ENCODE results near the gene SUN1. TPM values are rescaled to one million over a fixed set of nuclear protein-coding genes. Genes with fewer than 3 reads are reported as not detected.

SUN1 gene
- total RNA-seq, 1 experiment from 2014 or later, result 39.6 TPM

- H4K20me1 ChIP-seq (ENCODE audit: insufficient read depth, low read depth, low read length), result 0 out of 2 replicates have a peak, but pooled peaks cover 3% of the 10 kb centered on the region
These were observed 2.7 kb downstream of the SUN1 start for GRCh38 chr7:835021-835420.

GRCh38 chr7:835485-836401 is 3.5 kb downstream of the SUN1 start:
- H4K20me1 ChIP-seq (ENCODE audit: insufficient read depth, low read depth, low read length), result no peaks in the 10 kb centered on the region
- H3K9ac ChIP-seq (ENCODE audit: low read length), result peak overlapping the region; percentile 57
- DNase-seq, result peak; percentile 53
- peak overlapping the region; percentile 43 for H3K4me2 ChIP-seq (ENCODE audit: low read depth, low read length, poor library complexity, severe bottlenecking)
- H3K9me2 ChIP-seq (replicated peaks; ENCODE audit: insufficient read depth, low read length), result no peaks in the 10 kb centered on the region
- H3K27me3 ChIP-seq (ENCODE audit: low read length), result no peaks in the 10 kb centered on the region
- H2AFZ ChIP-seq (ENCODE audit: low read length), result no peak overlapping the region
- H3K4me3 ChIP-seq (ENCODE audit: low read length), result peak overlapping the region; percentile 42; the same call in 1 of the 2 replicates
- peaks cover 25% of the 10 kb centered on the region for H3K4me1 ChIP-seq (ENCODE audit: low read length)
- H3K36me3 ChIP-seq (ENCODE audit: insufficient read depth, low read length), result peaks cover 3% of the 10 kb centered on the region; the same call in 1 of the 2 replicates
- H3K79me2 ChIP-seq (ENCODE audit: low read length), result peaks cover 62% of the 10 kb centered on the region
- no peaks in the 10 kb centered on the region for H3K9me3 ChIP-seq (ENCODE audit: low read length)
- H3K27ac ChIP-seq (ENCODE audit: low read length), result no peak overlapping the region

More at GRCh38 chr7:835021-835420, 2.7 kb downstream of the SUN1 start:
- Histone ChIP-seq H3K36me3 (ENCODE audit: insufficient read depth, low read length) (peaks cover 2% of the 10 kb centered on the region; the same call in 1 of the 2 replicates), H3K9me3 (ENCODE audit: low read length) (no peaks in the 10 kb centered on the region), H3K27me3 (ENCODE audit: low read length) (no peaks in the 10 kb centered on the region), H3K9me2 (replicated peaks; ENCODE audit: insufficient read depth, low read length) (no peaks in the 10 kb centered on the region), H3K27ac (ENCODE audit: low read length) (no peak overlapping the region), H3K79me2 (ENCODE audit: low read length) (peaks cover 70% of the 10 kb centered on the region), H3K9ac (ENCODE audit: low read length) (no peak overlapping the region; the same call in 1 of the 2 replicates), H3K4me3 (ENCODE audit: low read length) (no peak overlapping the region), H2AFZ (ENCODE audit: low read length) (no peak overlapping the region), H3K4me2 (ENCODE audit: low read depth, low read length, poor library complexity, severe bottlenecking) (peak overlapping the region; percentile 43), H3K4me1 (ENCODE audit: low read length) (peaks cover 30% of the 10 kb centered on the region)
- DNase-seq, result no peak

- Histone ChIP-seq H4K20me1 (ENCODE audit: insufficient read depth, low read depth, low read length) (no peaks in the 10 kb centered on the region), H3K9me2 (replicated peaks; ENCODE audit: insufficient read depth, low read length) (no peaks in the 10 kb centered on the region), H3K4me3 (ENCODE audit: low read length) (no peak overlapping the region; the same call in 1 of the 2 replicates), H3K9me3 (ENCODE audit: low read length) (no peaks in the 10 kb centered on the region), H3K36me3 (ENCODE audit: insufficient read depth, low read length) (peaks cover 3% of the 10 kb centered on the region; the same call in 1 of the 2 replicates), H3K4me1 (ENCODE audit: low read length) (peaks cover 19% of the 10 kb centered on the region), H3K9ac (ENCODE audit: low read length) (no peak overlapping the region; the same call in 1 of the 2 replicates), H3K79me2 (ENCODE audit: low read length) (peaks cover 58% of the 10 kb centered on the region), H3K27me3 (ENCODE audit: low read length) (no peaks in the 10 kb centered on the region), H3K4me2 (ENCODE audit: low read depth, low read length, poor library complexity, severe bottlenecking) (no peak overlapping the region), H2AFZ (ENCODE audit: low read length) (no peak overlapping the region), H3K27ac (ENCODE audit: low read length) (no peak overlapping the region)
- no peak for DNase-seq
These were observed 4.2 kb downstream of the SUN1 start for GRCh38 chr7:836429-836828.

- H3K27me3 ChIP-seq (ENCODE audit: low read length), result no peaks in the 10 kb centered on the region
These were observed 4.7 kb downstream of the SUN1 start for GRCh38 chr7:837001-837400.

GRCh38 chr7:840001-840600 is 7.8 kb downstream of the SUN1 start:
- H3K36me3 ChIP-seq (ENCODE audit: insufficient read depth, low read length), result peaks cover 3% of the 10 kb centered on the region
- H3K27me3 ChIP-seq (ENCODE audit: low read length), result no peaks in the 10 kb centered on the region
- H4K20me1 ChIP-seq (ENCODE audit: insufficient read depth, low read depth, low read length), result no peaks in the 10 kb centered on the region
- peaks cover 12% of the 10 kb centered on the region for H3K4me1 ChIP-seq (ENCODE audit: low read length)
- H3K9me3 ChIP-seq (ENCODE audit: low read length), result no peaks in the 10 kb centered on the region
- H2AFZ ChIP-seq (ENCODE audit: low read length), result no peak overlapping the region
- H3K27ac ChIP-seq (ENCODE audit: low read length), result no peak overlapping the region
- H3K4me2 ChIP-seq (ENCODE audit: low read depth, low read length, poor library complexity, severe bottlenecking), result no peak overlapping the region
- H3K9me2 ChIP-seq (replicated peaks; ENCODE audit: insufficient read depth, low read length), result no peaks in the 10 kb centered on the region
- peaks cover 28% of the 10 kb centered on the region for H3K79me2 ChIP-seq (ENCODE audit: low read length)
- no peak for DNase-seq
- H3K4me3 ChIP-seq (ENCODE audit: low read length), result no peak overlapping the region
- no peak overlapping the region for H3K9ac ChIP-seq (ENCODE audit: low read length)

More at GRCh38 chr7:837001-837400, 4.7 kb downstream of the SUN1 start:
- H3K36me3 ChIP-seq (ENCODE audit: insufficient read depth, low read length), result peaks cover 3% of the 10 kb centered on the region; the same call in 1 of the 2 replicates
- H3K9me3 ChIP-seq (ENCODE audit: low read length), result no peaks in the 10 kb centered on the region
- no peak overlapping the region for H3K4me3 ChIP-seq (ENCODE audit: low read length)
- H2AFZ ChIP-seq (ENCODE audit: low read length), result no peak overlapping the region
- H3K4me2 ChIP-seq (ENCODE audit: low read depth, low read length, poor library complexity, severe bottlenecking), result no peak overlapping the region
- H3K9me2 ChIP-seq (replicated peaks; ENCODE audit: insufficient read depth, low read length), result no peaks in the 10 kb centered on the region
- no peaks in the 10 kb centered on the region for H4K20me1 ChIP-seq (ENCODE audit: insufficient read depth, low read depth, low read length)
- peaks cover 52% of the 10 kb centered on the region for H3K79me2 ChIP-seq (ENCODE audit: low read length)
- DNase-seq, result no peak
- H3K27ac ChIP-seq (ENCODE audit: low read length), result no peak overlapping the region
- H3K4me1 ChIP-seq (ENCODE audit: low read length), result peaks cover 13% of the 10 kb centered on the region
- no peak overlapping the region for H3K9ac ChIP-seq (ENCODE audit: low read length)

- Histone ChIP-seq H3K4me3 (ENCODE audit: low read length) (no peak overlapping the region), H4K20me1 (ENCODE audit: insufficient read depth, low read depth, low read length) (no peaks in the 10 kb centered on the region), H2AFZ (ENCODE audit: low read length) (no peak overlapping the region), H3K4me1 (ENCODE audit: low read length) (no peaks in the 10 kb centered on the region), H3K4me2 (ENCODE audit: low read depth, low read length, poor library complexity, severe bottlenecking) (no peak overlapping the region), H3K9me3 (ENCODE audit: low read length) (no peaks in the 10 kb centered on the region), H3K9ac (ENCODE audit: low read length) (no peak overlapping the region), H3K27ac (ENCODE audit: low read length) (no peak overlapping the region), H3K79me2 (ENCODE audit: low read length) (peaks cover 13% of the 10 kb centered on the region), H3K36me3 (ENCODE audit: insufficient read depth, low read length) (peaks cover 3% of the 10 kb centered on the region), H3K9me2 (replicated peaks; ENCODE audit: insufficient read depth, low read length) (no peaks in the 10 kb centered on the region), H3K27me3 (ENCODE audit: low read length) (no peaks in the 10 kb centered on the region)
- DNase-seq, result no peak
These were observed 9.7 kb downstream of the SUN1 start for GRCh38 chr7:841943-842342.

- Histone ChIP-seq H3K4me1 (ENCODE audit: low read length) (no peaks in the 10 kb centered on the region), H3K4me2 (ENCODE audit: low read depth, low read length, poor library complexity, severe bottlenecking) (no peak overlapping the region), H3K9me3 (ENCODE audit: low read length) (no peaks in the 10 kb centered on the region), H3K4me3 (ENCODE audit: low read length) (no peak overlapping the region), H2AFZ (ENCODE audit: low read length) (no peak overlapping the region), H3K9ac (ENCODE audit: low read length) (no peak overlapping the region), H3K36me3 (ENCODE audit: insufficient read depth, low read length) (peaks cover 3% of the 10 kb centered on the region), H3K79me2 (ENCODE audit: low read length) (peaks cover 8% of the 10 kb centered on the region), H4K20me1 (ENCODE audit: insufficient read depth, low read depth, low read length) (no peaks in the 10 kb centered on the region), H3K9me2 (replicated peaks; ENCODE audit: insufficient read depth, low read length) (no peaks in the 10 kb centered on the region), H3K27ac (ENCODE audit: low read length) (no peak overlapping the region), H3K27me3 (ENCODE audit: low read length) (no peaks in the 10 kb centered on the region)
- DNase-seq, result no peak
These were observed 10.3 kb downstream of the SUN1 start for GRCh38 chr7:842431-843031.

GRCh38 chr7:843230-843629 is 11.0 kb downstream of the SUN1 start:
- peaks cover 3% of the 10 kb centered on the region for H3K36me3 ChIP-seq (ENCODE audit: insufficient read depth, low read length)
- H3K4me1 ChIP-seq (ENCODE audit: low read length), result no peaks in the 10 kb centered on the region

More at GRCh38 chr7:843230-843629, 11.0 kb downstream of the SUN1 start:
- H3K9ac ChIP-seq (ENCODE audit: low read length), result no peak overlapping the region
- no peak overlapping the region for H3K4me3 ChIP-seq (ENCODE audit: low read length)
- no peaks in the 10 kb centered on the region for H4K20me1 ChIP-seq (ENCODE audit: insufficient read depth, low read depth, low read length)
- no peak overlapping the region for H3K4me2 ChIP-seq (ENCODE audit: low read depth, low read length, poor library complexity, severe bottlenecking)
- H3K27ac ChIP-seq (ENCODE audit: low read length), result no peak overlapping the region
- H3K9me3 ChIP-seq (ENCODE audit: low read length), result no peaks in the 10 kb centered on the region
- H2AFZ ChIP-seq (ENCODE audit: low read length), result no peak overlapping the region
- no peaks in the 10 kb centered on the region for H3K27me3 ChIP-seq (ENCODE audit: low read length)
- H3K9me2 ChIP-seq (replicated peaks; ENCODE audit: insufficient read depth, low read length), result no peaks in the 10 kb centered on the region
- H3K79me2 ChIP-seq (ENCODE audit: low read length), result peaks cover 4% of the 10 kb centered on the region; the same call in 1 of the 2 replicates
- DNase-seq, result no peak
